HG02759 (cell line): ENCODE results near the gene SYCE3.
"Not testable (repeated sequence)": the region's sequence is repeated elsewhere in the genome, so short reads cannot be mapped to it uniquely, and the experiment has no call there.

ENCODE experiments used
- ATAC-seq: cut with Tn5 transposase; IDR thresholded peaks from one replicate; pipeline ENCODE4 v1.9.1; 2021; ENCODE audit warnings: mild to moderate bottlenecking, moderate library complexity; ENCODE audit not compliant: unreplicated experiment

Gene SYCE3, protein sequence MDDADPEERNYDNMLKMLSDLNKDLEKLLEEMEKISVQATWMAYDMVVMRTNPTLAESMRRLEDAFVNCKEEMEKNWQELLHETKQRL

GRCh38 chr22:50562523-50563412 is at the start of gene SYCE3:
TSS of gene SYCE3 (minus strand) at chr22:50562919. CDS start at chr22:50556405, 6,514 bp downstream.
- peak; percentile 94 for ATAC-seq

GRCh38 chr22:50612168-50612527 is 49.4 kb upstream of the SYCE3 start:
- ATAC-seq = no peak

DNA sequence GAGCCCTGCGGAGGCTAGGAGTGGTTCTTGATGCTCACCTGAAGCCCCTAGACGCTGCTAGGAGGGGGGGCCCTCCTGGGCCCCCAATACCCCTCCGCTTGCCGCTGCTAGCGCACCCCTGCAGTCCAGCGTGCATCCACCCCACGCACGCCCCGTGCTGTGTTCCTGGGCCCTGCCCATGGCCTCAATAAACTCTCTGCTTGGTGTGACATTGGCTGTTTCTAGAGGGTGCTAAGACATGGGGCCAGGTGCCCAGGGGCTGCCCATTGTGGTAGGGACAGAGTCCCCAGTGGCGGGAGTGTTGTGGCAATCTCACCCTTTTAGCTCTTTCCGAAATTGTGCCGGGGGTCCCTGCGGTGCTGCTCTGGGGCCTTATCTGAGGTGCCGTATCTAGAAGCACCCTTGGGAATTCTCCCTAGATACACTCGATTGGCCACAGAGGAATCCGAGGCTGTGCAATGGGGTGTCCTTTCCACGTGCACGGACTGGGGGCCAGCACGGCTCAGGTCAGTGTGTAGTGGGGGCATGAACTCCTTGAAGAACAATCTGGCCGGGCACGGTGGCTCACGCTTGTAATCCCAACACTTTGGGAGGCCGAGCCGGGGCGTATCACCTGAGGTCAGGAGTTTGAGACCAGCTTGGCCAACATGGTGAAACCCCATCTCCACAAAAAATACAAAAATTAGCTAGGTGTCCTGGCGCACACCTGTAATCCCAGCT is 48.8 kb upstream of the SYCE3 start:
- no peak for ATAC-seq

DNA sequence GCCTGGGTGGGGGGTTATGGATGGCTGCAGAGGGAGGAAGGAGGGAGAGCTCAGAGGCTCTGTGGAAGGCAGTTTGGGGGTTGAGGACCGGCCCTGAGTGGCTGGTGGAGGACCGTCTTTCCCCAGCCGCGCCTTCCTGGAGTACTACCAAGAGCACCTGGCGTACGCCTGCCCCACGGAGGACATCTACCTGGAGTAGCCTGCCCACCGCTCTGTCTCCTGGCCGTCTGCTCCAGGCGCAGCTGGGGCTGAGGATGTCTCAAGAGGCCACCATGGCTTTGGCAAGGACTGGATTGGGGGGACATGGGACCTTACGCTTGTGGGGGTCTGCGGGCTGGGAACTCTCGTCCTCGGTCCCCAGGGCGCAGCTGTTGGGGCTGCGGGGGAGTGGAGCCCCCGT is 47.9 kb upstream of the SYCE3 start:
- ATAC-seq = no peak

GRCh38 chr22:50610041-50610451 is 47.3 kb upstream of the SYCE3 start:
- ATAC-seq = no peak

- ATAC-seq = no peak
Measured at GRCh38 chr22:50609599-50609998, 46.9 kb upstream of the SYCE3 start.

DNA sequence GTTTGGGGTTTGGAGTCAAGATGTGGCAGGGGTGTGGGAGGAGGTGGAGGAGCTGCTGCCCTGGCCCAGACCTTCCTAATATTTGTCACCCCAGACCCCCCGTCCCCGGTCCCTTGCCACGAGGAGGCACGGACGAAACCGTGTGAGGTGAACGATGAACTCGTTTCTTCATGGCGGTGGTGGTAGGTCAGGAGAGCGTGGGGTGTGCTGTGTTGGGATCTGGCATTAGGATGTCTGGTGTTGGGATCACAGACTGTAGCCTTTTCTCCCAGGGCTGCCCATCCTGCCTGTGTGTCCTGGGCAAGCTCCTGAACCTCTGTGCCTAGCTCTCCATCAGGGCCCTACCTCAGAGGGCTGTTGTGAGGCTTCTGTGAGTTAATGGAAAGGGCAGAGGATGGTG is 46.3 kb upstream of the SYCE3 start:
- ATAC-seq = no peak

- ATAC-seq = not testable (repeated sequence)
Measured at GRCh38 chr22:50608058-50608840, 45.5 kb upstream of the SYCE3 start.

GRCh38 chr22:50607659-50608020 is 44.9 kb upstream of the SYCE3 start:
- ATAC-seq = no peak

DNA sequence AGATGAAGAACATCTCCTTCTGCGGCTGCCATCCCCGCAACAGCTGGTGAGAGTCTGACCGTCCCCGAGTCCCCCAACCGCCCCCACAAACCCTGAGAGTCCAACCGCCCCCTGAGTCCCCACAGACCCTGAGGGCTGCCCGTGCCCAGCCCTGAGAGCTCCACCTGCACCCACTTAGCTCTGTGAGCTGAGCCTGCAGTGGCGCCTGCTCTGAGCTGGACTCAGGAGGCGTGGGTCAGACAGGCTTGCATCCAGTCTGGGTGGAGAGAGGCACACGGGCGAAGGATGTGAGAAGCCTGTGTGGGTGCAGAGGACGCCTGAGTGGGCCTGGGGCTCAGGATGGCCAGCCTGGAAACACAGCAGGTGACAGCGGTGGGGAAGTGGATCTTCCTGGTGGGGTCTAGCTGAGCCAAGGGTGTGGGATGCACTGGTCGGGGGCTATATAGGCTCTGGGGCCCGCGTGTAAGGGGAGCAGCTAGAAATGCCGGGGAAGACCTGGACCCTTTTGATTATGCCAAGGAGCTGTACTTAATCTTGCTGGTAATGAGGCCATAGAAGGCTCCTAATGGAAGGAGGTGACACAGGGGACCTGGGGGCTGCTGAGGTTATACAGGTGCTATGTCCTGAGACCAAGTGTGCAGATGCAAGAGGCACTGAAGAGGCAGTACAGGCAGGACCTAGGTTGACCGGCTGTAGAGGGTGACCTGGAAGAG is 44.4 kb upstream of the SYCE3 start:
- no peak for ATAC-seq

- ATAC-seq = no peak
Measured at GRCh38 chr22:50606165-50606945, 43.6 kb upstream of the SYCE3 start.

DNA sequence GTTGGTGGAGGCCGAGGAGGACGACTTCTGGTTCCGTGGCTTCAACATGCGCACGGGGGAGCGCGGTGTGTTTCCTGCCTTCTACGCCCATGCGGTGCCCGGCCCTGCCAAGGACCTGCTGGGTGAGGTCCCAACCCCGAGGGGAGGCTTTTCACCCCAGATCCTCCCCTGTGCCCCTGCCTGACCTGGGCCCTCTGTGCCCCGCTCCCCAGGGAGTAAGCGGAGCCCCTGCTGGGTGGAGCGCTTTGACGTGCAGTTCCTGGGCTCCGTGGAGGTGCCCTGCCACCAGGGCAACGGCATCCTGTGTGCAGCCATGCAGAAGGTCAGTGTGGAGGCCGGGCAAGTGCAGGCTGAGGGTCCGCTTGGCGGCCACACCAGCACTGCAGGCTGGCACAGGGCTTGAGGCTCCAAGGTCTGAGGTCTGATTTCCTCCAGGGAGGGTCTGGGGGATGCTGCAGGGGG is 42.9 kb upstream of the SYCE3 start:
- ATAC-seq = no peak

DNA sequence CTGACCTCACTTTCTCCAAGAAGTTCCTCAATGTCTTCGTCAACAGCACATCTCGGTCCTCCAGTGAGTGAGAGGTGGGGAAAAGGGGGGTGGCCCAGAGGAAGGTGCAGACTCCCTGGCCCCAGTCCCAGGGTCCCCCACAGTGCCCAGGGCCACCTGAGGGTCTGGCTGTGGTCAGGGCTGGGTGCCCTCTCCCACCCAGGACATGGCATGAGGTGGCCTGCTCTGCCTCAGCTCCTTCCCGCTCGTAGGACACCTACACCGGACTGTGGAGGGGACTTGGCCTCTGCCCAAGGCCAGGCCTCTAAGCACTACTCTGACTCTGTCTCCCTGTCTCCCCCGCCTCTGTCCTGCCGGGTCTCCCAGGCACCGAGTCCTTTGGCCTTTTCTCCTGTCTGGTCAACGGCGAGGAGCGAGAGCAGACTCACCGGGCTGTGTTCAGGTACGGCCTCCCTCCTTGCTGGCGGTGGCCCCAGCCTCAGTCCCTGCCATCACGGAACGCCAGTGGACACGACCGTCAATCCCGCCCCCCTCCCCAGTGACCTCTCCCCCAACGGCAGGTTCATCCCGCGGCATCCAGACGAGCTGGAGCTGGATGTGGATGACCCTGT is 42.4 kb upstream of the SYCE3 start:
- ATAC-seq = no peak

GRCh38 chr22:50604256-50605001 is 41.7 kb upstream of the SYCE3 start:
- ATAC-seq = no peak

DNA sequence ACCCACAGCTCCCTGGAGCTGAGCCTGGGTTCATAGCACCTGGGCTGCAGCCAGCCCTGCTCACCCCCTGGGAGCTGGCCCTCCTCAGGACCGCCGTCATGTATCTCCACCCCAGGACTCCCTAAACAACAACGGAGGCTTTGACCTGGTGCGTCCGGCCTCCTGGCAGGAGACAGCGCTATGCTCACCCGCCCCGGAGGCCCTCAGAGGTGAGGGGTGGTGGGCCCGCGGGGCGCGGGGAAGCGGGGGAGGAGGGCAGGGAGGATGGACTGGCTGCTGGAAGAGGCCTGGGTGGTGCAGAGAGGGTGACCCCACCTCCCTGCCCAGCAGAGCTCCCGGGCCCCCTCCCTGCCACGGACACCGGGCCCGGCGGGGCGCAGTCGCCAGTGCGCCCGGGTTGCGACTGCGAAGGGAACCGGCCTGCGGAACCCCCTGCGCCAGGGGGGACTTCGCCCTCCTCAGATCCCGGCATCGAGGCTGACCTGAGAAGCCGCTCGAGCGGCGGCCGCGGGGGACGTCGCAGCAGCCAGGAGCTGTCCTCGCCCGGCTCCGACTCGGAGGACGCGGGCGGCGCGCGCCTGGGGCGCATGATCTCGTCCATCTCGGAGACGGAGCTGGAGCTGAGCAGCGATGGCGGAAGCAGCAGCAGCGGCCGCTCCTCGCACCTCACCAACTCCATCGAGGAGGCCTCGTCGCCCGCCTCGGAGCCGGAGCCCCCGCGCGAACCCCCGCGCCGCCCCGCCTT is 41.0 kb upstream of the SYCE3 start:
- ATAC-seq = no peak

DNA sequence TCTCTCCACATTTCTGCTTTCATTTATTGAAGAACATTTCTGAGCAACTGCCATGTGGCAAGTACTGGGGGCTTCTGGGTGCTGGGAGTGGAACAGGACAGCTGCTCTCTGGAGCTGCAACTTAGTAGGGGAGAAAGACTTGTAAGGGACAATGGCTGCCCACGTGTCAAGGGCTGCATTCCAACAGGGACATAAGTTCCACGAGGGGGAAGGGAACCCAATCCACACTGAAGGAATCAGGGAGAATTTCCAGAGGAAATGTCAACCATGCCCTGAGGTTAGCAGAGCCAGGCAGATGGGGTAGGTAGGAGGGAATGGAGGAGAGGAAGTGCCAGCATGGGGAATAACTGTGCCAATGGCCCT is 39.6 kb upstream of the SYCE3 start:
- no peak for ATAC-seq

- ATAC-seq = no peak
Measured at GRCh38 chr22:50601669-50602337, 39.1 kb upstream of the SYCE3 start.
